Left cardiac atrium (tissue), 4 donors: ENCODE results near the gene ZFYVE19. TPM values are rescaled to one million over a fixed set of nuclear protein-coding genes. Genes with fewer than 3 reads are reported as not detected.

ENCODE experiments used
- ATAC-seq, 2 donors: fragments of 200-7000 bp; cut with Tn5 transposase; one replicate each; pipeline ENCODE4 v1.9.1; 2020; ENCODE audit warnings: mild to moderate bottlenecking in 2 of 2, moderate library complexity in 2 of 2
- DNase-seq: peaks from one replicate; pipeline ENCODE4 v3.0.0-alpha.2; 2020
- intact Hi-C, 2 donors: fragments of 100-400 bp; cut with DNase I; formaldehyde crosslinking; loops; one replicate each; pipeline versions ENCODE4 v1.14.1 to v1.15.1; 2022 to 2023
- total RNA-seq, 2 donors: library from RNA; stranded (reverse); fragmentation: NEBNext Ultra II Directional; extraction: Animal tissue kit (Norgen Biotek cat#: 25700); gene quantifications; one replicate each; pipeline ENCODE4 v1.2.1, GENCODE V29; 2021
- donor health status: DM: no; HTN: yes; CAD: no.
- donor health status: DM: no; HTN: yes; CAD: no; lungs with severe emphysema.
- donor health status: DM: yes; HTN: yes; CAD: no.
- donor health status: Dilated cardiomyopathy.

ZFYVE19 gene
- total RNA-seq, 2 donors from 2014 or later = 12.7 to 26.8 TPM

GRCh38 chr15:40803688-40804087, 3.2 kb upstream of the ZFYVE19 start:
- ATAC-seq (no peak), DNase-seq (no peak)
- intact Hi-C loops = no loop called here

GRCh38 chr15:40806672-40807027, 239 bp upstream of the ZFYVE19 start:
- no peak for ATAC-seq
- DNase-seq = no peak
- intact Hi-C loops = no loop called here

- intact Hi-C loops = no loop called here
- no peak for ATAC-seq
- no peak for DNase-seq
Observed at GRCh38 chr15:40807888-40808461, 1.1 kb downstream of the ZFYVE19 start.

- intact Hi-C loops = no loop called here
- ATAC-seq (no peak), DNase-seq (no peak)
Observed at GRCh38 chr15:40808861-40809450, 2.1 kb downstream of the ZFYVE19 start.

- DNase-seq = no peak
- no peak for ATAC-seq
- intact Hi-C loops = no loop called here
Observed at GRCh38 chr15:40812721-40813425, 6.0 kb downstream of the ZFYVE19 start.

- ATAC-seq = peak; percentile 50 to 81
- DNase-seq = peak; percentile 58
- intact Hi-C loops = no loop called here
Observed at GRCh38 chr15:40815042-40815698, 8.3 kb downstream of the ZFYVE19 start.

GRCh38 chr15:40819048-40819447, 12.2 kb downstream of the ZFYVE19 start:
- no peak for DNase-seq
- intact Hi-C loops = no loop called here
- ATAC-seq = no peak

- intact Hi-C loops = no loop called here
- ATAC-seq = no peak
- no peak for DNase-seq
Observed at GRCh38 chr15:40821195-40821594, 14.3 kb downstream of the ZFYVE19 start.

GRCh38 chr15:40823572-40824343, 16.9 kb downstream of the ZFYVE19 start:
- DNase-seq (no peak), ATAC-seq (no peak)
- intact Hi-C loops = no loop called here

- DNase-seq (no peak), ATAC-seq (no peak)
- intact Hi-C loops = no loop called here
Observed at GRCh38 chr15:40825661-40826422, 19.0 kb downstream of the ZFYVE19 start.

GRCh38 chr15:40826423-40827075, 19.7 kb downstream of the ZFYVE19 start:
- DNase-seq (no peak), ATAC-seq (no peak)
- intact Hi-C loops = no loop called here

- no peak for DNase-seq
- no peak for ATAC-seq
- intact Hi-C loops = no loop called here
Observed at GRCh38 chr15:40828447-40829036, 21.7 kb downstream of the ZFYVE19 start, which contains the start of gene PPP1R14D. PPP1R14D (minus strand) TSS chr15:40828708; CDS start chr15:40828641, 67 bp downstream.

GRCh38 chr15:40829115-40829514, 22.2 kb downstream of the ZFYVE19 start:
- ATAC-seq (no peak), DNase-seq (no peak)
- intact Hi-C loops = no loop called here

GRCh38 chr15:40830884-40831283, 24.0 kb downstream of the ZFYVE19 start:
- intact Hi-C loops = no loop called here
- no peak for ATAC-seq

GRCh38 chr15:40831861-40832260, 25.0 kb downstream of the ZFYVE19 start:
- DNase-seq (no peak), ATAC-seq (no peak)
- intact Hi-C loops = no loop called here

More at GRCh38 chr15:40830884-40831283, 24.0 kb downstream of the ZFYVE19 start:
- no peak for DNase-seq

GRCh38 chr15:40832903-40833302, 26.0 kb downstream of the ZFYVE19 start:
- intact Hi-C loops = no loop called here
- DNase-seq = no peak
- ATAC-seq = no peak

GRCh38 chr15:40836020-40836419, 29.1 kb downstream of the ZFYVE19 start:
- ATAC-seq (no peak), DNase-seq (no peak)
- intact Hi-C loops = no loop called here

GRCh38 chr15:40838756-40839155, 31.9 kb downstream of the ZFYVE19 start:
- DNase-seq (no peak), ATAC-seq (no peak)
- intact Hi-C loops = no loop called here
